ENCODE data around the gene FLG2. TPM values are rescaled to one million over a fixed set of nuclear protein-coding genes. Genes with fewer than 3 reads are reported as not detected.
"Not testable (repeated sequence)": the region's sequence is repeated elsewhere in the genome, so short reads cannot be mapped to it uniquely, and the experiment has no call there.

FLG2 gene
- total and polyA plus RNA-seq, 9 of the 15 experiments (the other 6 are each of a cell fraction or from before 2014, with no cell fraction given), result not detected

GRCh38 chr1:152309955-152310354 is 49.9 kb downstream of the FLG2 start (continued):
- TF ChIP-seq ZBTB9 (CRISPR knock-in tag; IDR thresholded peaks at IDR 0.05), result no peak
- TF ChIP-seq TFAP4 (CRISPR knock-in tag; IDR thresholded peaks at IDR 0.05; ENCODE audit: borderline replicate concordance), result no peak
- no peak for TF ChIP-seq ELF4 (CRISPR knock-in tag; IDR thresholded peaks at IDR 0.05)
- TF ChIP-seq TEAD1 (CRISPR knock-in tag; IDR thresholded peaks at IDR 0.05), result no peak
- TF ChIP-seq DACH1 (IDR thresholded peaks at IDR 0.05; ENCODE audit: partially characterized antibody), result no peak

- H3K36me3 ChIP-seq (ENCODE audit: control insufficient read depth, insufficient read depth, low read length); DNase-seq (ENCODE audit: extremely low read depth in 1 of 4, low spot score in 3 of 4); FAIRE-seq; H3K27ac ChIP-seq (ENCODE audit: extremely low read depth, low read depth, low read length); H3K4me1 ChIP-seq (replicated peaks in 1 of 2; ENCODE audit: control insufficient read depth in 2 of 2, insufficient read depth in 2 of 2, low read length in 2 of 2); H3K9ac ChIP-seq (ENCODE audit: insufficient read depth in 1 of 2, low read depth in 2 of 2, low read length in 2 of 2); H3K4me2 ChIP-seq (ENCODE audit: insufficient read depth, low read length); H2AFZ ChIP-seq (ENCODE audit: low read depth, low read length); H3K79me2 ChIP-seq (ENCODE audit: control insufficient read depth, insufficient read depth, low read length); intact Hi-C loops (cut with micrococcal nuclease); BruUV-seq (replicated peaks); CTCF ChIA-PET (ENCODE audit: low intra/inter-chr PET ratio); in situ Hi-C loops (cut with MboI); H3K9me3 ChIP-seq (replicated peaks; ENCODE audit: control insufficient read depth, insufficient read depth, low read depth, low read length); H3K4me3 ChIP-seq; H3K9me1 ChIP-seq (ENCODE audit: control insufficient read depth, insufficient read depth, low read length); H4K20me1 ChIP-seq (replicated peaks; ENCODE audit: control insufficient read depth, insufficient read depth, low read length); ATAC-seq: not testable (repeated sequence)
- POLR2A ChIA-PET, result interaction anchor here (0.8 kb wide), 1 partner anchor 1120 kb away, joined by 3 read pairs; no protein-coding TSS in a partner anchor
- H3K27me3 ChIP-seq (ENCODE audit: control insufficient read depth in 2 of 2, insufficient read depth in 2 of 2, low read length in 2 of 2), result peaks cover 0 to 38% of the 10 kb centered on the region in 2 experiments; a peak in 2 of 5 replicates
- 2% methylated on average over 17 of the region's 17 CpGs for WGBS (ENCODE audit: insufficient coverage, low coverage, missing lambda C conversion rate)
These were observed 50.4 kb downstream of the FLG2 start for GRCh38 chr1:152309320-152309901.

- H3K4me1 ChIP-seq (replicated peaks in 1 of 2; ENCODE audit: control insufficient read depth in 2 of 2, insufficient read depth in 2 of 2, low read length in 2 of 2); H3K9ac ChIP-seq (ENCODE audit: insufficient read depth in 1 of 2, low read depth in 2 of 2, low read length in 2 of 2); H4K20me1 ChIP-seq (replicated peaks; ENCODE audit: control insufficient read depth, insufficient read depth, low read length); ATAC-seq; H3K79me2 ChIP-seq (ENCODE audit: control insufficient read depth, insufficient read depth, low read length); CTCF ChIA-PET (ENCODE audit: low intra/inter-chr PET ratio); H3K4me3 ChIP-seq; FAIRE-seq; DNase-seq (ENCODE audit: extremely low read depth in 1 of 4, low spot score in 3 of 4); intact Hi-C loops (cut with micrococcal nuclease); H3K9me1 ChIP-seq (ENCODE audit: control insufficient read depth, insufficient read depth, low read length); in situ Hi-C loops (cut with MboI); H3K4me2 ChIP-seq (ENCODE audit: insufficient read depth, low read length); POLR2A ChIA-PET; H3K27ac ChIP-seq (ENCODE audit: extremely low read depth, low read depth, low read length); H3K36me3 ChIP-seq (ENCODE audit: control insufficient read depth, insufficient read depth, low read length); H2AFZ ChIP-seq (ENCODE audit: low read depth, low read length); H3K9me3 ChIP-seq (replicated peaks; ENCODE audit: control insufficient read depth, insufficient read depth, low read depth, low read length); BruUV-seq (replicated peaks): not testable (repeated sequence)
- H3K27me3 ChIP-seq (ENCODE audit: control insufficient read depth in 2 of 2, insufficient read depth in 2 of 2, low read length in 2 of 2), result peaks cover 0 to 36% of the 10 kb centered on the region in 2 experiments; a peak in 2 of 5 replicates
- WGBS (ENCODE audit: insufficient coverage, low coverage, missing lambda C conversion rate), result 3% methylated on average over 7 of the region's 7 CpGs
These were observed 51.0 kb downstream of the FLG2 start for GRCh38 chr1:152308758-152309157.
